Measurements from ENCODE around the gene C3orf80.
A peak's percentile ranks its signal among the peaks of the same experiment; 100 is the strongest.
"Not testable (repeated sequence)": the region's sequence is repeated elsewhere in the genome, so short reads cannot be mapped to it uniquely, and the experiment has no call there.

Gene C3orf80

GRCh38 chr3:160225176-160226025 is at the start of gene C3orf80:
C3orf80 (plus strand) TSS chr3:160225422; CDS start chr3:160225636, 214 bp downstream.
- DNase-seq: peak; percentile 34 to 38

GRCh38 chr3:160176923-160177322 is 48.3 kb upstream of the C3orf80 start:
- DNase-seq: no peak

GRCh38 chr3:160178661-160179060 is 46.6 kb upstream of the C3orf80 start:
- DNase-seq: not testable (repeated sequence)

GRCh38 chr3:160179403-160179802 is 45.8 kb upstream of the C3orf80 start:
- not testable (repeated sequence) for DNase-seq

- no peak for DNase-seq
Observed at GRCh38 chr3:160179906-160180305, 45.3 kb upstream of the C3orf80 start.

- no peak for DNase-seq
Observed at GRCh38 chr3:160180581-160181216, 44.5 kb upstream of the C3orf80 start.

- no peak for DNase-seq
Observed at GRCh38 chr3:160183345-160184076, 41.7 kb upstream of the C3orf80 start.

GRCh38 chr3:160184655-160185054 is 40.6 kb upstream of the C3orf80 start:
- no peak for DNase-seq

GRCh38 chr3:160185751-160186150 is 39.5 kb upstream of the C3orf80 start:
- no peak for DNase-seq

GRCh38 chr3:160187288-160187687 is 37.9 kb upstream of the C3orf80 start:
- DNase-seq: no peak

GRCh38 chr3:160192310-160193029 is 32.8 kb upstream of the C3orf80 start:
- no peak for DNase-seq

GRCh38 chr3:160193644-160194192 is 31.5 kb upstream of the C3orf80 start:
- no peak for DNase-seq

- no peak for DNase-seq
Observed at GRCh38 chr3:160194438-160194837, 30.8 kb upstream of the C3orf80 start.

- DNase-seq: no peak
Observed at GRCh38 chr3:160195106-160195505, 30.1 kb upstream of the C3orf80 start.

GRCh38 chr3:160196511-160197104 is 28.6 kb upstream of the C3orf80 start:
- no peak for DNase-seq

GRCh38 chr3:160199108-160199507 is 26.1 kb upstream of the C3orf80 start:
- DNase-seq: no peak

- no peak for DNase-seq
Observed at GRCh38 chr3:160200353-160200752, 24.9 kb upstream of the C3orf80 start.

GRCh38 chr3:160204396-160205011 is 20.7 kb upstream of the C3orf80 start:
- peak; percentile 46 to 68 for DNase-seq

- DNase-seq: no peak
Observed at GRCh38 chr3:160205606-160206005, 19.6 kb upstream of the C3orf80 start.

- DNase-seq: no peak
Observed at GRCh38 chr3:160210341-160210740, 14.9 kb upstream of the C3orf80 start.

GRCh38 chr3:160210799-160211221 is 14.4 kb upstream of the C3orf80 start:
- DNase-seq: peak; percentile 20 to 37

GRCh38 chr3:160213191-160213590 is 12.0 kb upstream of the C3orf80 start:
- no peak for DNase-seq

All from Kasumi-1 (cell line).